SK-N-SH (cell line): ENCODE measurements around the gene CFAP299.

Source experiments
- EZH2phosphoT487 ChIP-seq: fragments of 200-600 bp; sonication (generic); IDR thresholded peaks from 2 replicates; pipeline ENCODE4 v1.6.1; 2017; ENCODE audit warnings: low read depth, mixed run types, mild to moderate bottlenecking, antibody characterized with exemption, moderate library complexity, borderline replicate concordance
- FOXM1 ChIP-seq: IDR thresholded peaks from 2 replicates; pipeline ENCODE4 v1.4.0; 2012; ENCODE audit warnings: low read depth, mild to moderate bottlenecking
- POLR2AphosphoS5 ChIP-seq: IDR thresholded peaks from 2 replicates; pipeline ENCODE4 v1.6.1; 2012; ENCODE audit warnings: low read depth, low read length
- TF ChIP-seq, protein P1 (sequence below): fragments of 150-350 bp; IDR thresholded peaks from 2 replicates; pipeline ENCODE4 v1.6.1; 2016; ENCODE audit warnings: mild to moderate bottlenecking, low read depth, low read length

DNA sequence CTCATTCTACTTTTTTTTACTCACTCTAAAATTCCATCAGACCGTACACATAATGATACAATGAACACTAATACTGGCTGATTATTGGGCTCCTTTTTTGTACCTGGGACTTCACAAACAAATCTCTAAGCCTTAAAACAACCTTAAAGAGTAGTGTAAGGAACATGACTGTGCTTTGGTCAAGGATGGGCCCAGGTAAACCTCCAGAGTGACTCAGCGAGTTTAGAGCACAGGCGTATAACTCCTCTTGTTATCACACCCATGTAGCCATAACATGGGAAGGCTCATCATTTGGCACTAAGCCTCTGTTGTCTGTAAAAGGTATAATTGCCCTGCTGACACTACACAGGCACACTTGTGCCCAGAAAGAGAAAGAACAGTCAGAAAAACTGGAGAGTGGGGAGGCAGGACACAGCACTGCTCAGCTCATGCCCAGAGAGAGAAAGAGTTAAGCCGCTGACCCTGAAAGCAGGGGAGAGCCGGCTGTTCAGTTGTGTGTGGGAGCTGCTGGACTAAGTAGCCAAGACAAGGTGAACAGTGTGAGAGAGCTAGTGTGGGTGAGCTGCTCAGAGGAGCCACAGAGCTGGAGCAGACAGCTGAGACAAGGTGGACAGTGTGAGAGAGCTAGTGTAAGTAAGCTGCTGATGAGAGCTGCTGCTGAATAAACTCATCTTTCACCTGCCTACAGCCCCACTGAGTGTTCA, 375.4 kb downstream of the CFAP299 start:
- TF ChIP-seq, protein P1, sequence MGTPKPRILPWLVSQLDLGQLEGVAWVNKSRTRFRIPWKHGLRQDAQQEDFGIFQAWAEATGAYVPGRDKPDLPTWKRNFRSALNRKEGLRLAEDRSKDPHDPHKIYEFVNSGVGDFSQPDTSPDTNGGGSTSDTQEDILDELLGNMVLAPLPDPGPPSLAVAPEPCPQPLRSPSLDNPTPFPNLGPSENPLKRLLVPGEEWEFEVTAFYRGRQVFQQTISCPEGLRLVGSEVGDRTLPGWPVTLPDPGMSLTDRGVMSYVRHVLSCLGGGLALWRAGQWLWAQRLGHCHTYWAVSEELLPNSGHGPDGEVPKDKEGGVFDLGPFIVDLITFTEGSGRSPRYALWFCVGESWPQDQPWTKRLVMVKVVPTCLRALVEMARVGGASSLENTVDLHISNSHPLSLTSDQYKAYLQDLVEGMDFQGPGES = no peak
- TF ChIP-seq POLR2AphosphoS5 = no peak
- TF ChIP-seq EZH2phosphoT487 = no peak
- TF ChIP-seq FOXM1 = no peak
